Measurements from ENCODE around the gene NSMCE1.

GRCh38 chr16:27189335-27189972, 79.1 kb downstream of the NSMCE1 start:
- TF ChIP-seq POLR2A (IDR thresholded peaks at IDR 0.05) (no peak), CTCF (IDR thresholded peaks at IDR 0.05) (no peak)

Data from testis (tissue), 2 donors.